ENCODE results near the gene DNAH7. TPM values are rescaled to one million over a fixed set of nuclear protein-coding genes. Genes with fewer than 3 reads are reported as not detected.

Gene DNAH7
- total RNA-seq, 2 experiments from 2014 or later, result not detected

- peaks cover 16% of the 10 kb centered on the region for H3K27me3 Mint-ChIP-seq
- no peaks in the 10 kb centered on the region for H3K9me3 Mint-ChIP-seq
- H3K4me3 Mint-ChIP-seq, result no peak overlapping the region
- no peak for DNase-seq
- ATAC-seq (ENCODE audit: low read depth), result no peak
- no peaks in the 10 kb centered on the region for H3K36me3 Mint-ChIP-seq
- no peak overlapping the region for H3K27ac Mint-ChIP-seq
- H3K4me1 Mint-ChIP-seq, result peaks cover 7% of the 10 kb centered on the region
- POLR2A ChIA-PET, result no interaction called here
These were observed 1.6 kb downstream of the DNAH7 start for GRCh38 chr2:196067088-196067382.

DNA sequence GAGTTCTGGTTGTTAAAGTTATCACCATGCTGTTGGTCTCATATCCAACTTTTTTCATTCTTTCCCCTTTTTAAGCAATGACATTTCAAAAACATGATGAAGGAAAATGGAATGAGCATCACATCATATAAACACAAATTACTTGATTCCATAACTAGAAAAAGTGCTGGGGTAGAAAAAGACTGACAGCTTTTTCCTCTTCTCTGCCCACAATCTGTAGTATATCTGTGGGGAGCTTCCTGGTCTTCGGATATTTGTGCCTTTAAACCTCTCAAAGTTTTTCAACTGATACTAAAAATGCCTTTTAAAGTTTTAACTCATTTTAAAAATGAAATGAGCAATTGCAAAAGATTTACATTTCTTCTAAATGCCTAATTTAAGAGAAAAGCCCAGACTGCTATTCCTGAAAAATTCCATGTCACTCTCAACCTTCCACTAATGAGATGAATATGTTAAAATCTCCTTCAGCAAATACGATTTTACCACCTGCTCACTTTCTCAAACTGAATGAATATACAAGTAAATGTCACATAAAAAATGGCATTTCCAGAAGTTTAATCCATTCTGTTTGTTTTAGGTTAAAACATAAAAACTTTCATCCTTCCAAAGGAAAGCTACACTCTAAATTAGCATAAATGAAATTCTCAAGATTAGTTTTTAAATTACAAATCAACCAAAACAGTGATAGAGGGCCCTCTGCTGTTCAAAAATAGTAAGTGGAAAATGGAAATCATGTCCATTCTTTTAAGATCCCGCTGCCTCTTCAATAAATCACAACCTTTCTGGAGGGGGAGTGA, 2.1 kb downstream of the DNAH7 start:
- no peaks in the 10 kb centered on the region for H3K9me3 Mint-ChIP-seq
- peaks cover 16% of the 10 kb centered on the region for H3K27me3 Mint-ChIP-seq
- no peak for DNase-seq
- no peak for ATAC-seq (ENCODE audit: low read depth)
- H3K4me1 Mint-ChIP-seq, result peaks cover 7% of the 10 kb centered on the region
- no peaks in the 10 kb centered on the region for H3K36me3 Mint-ChIP-seq
- no peak overlapping the region for H3K4me3 Mint-ChIP-seq
- POLR2A ChIA-PET, result no interaction called here
- H3K27ac Mint-ChIP-seq, result no peak overlapping the region

GRCh38 chr2:196063773-196064172, 4.9 kb downstream of the DNAH7 start:
- Mint-ChIP-seq H3K36me3 (no peaks in the 10 kb centered on the region), H3K4me3 (no peak overlapping the region), H3K4me1 (peaks cover 6% of the 10 kb centered on the region), H3K9me3 (no peaks in the 10 kb centered on the region), H3K27me3 (peaks cover 19% of the 10 kb centered on the region), H3K27ac (no peak overlapping the region)
- ATAC-seq (ENCODE audit: low read depth) (no peak), DNase-seq (no peak)
- POLR2A ChIA-PET, result no interaction called here

- Mint-ChIP-seq H3K36me3 (no peaks in the 10 kb centered on the region), H3K27ac (no peak overlapping the region), H3K4me1 (no peaks in the 10 kb centered on the region), H3K4me3 (no peak overlapping the region), H3K9me3 (no peaks in the 10 kb centered on the region), H3K27me3 (peaks cover 7% of the 10 kb centered on the region)
- DNase-seq (no peak), ATAC-seq (ENCODE audit: low read depth) (no peak)
- POLR2A ChIA-PET, result no interaction called here
These were observed 9.1 kb downstream of the DNAH7 start for GRCh38 chr2:196059491-196059960.

DNA sequence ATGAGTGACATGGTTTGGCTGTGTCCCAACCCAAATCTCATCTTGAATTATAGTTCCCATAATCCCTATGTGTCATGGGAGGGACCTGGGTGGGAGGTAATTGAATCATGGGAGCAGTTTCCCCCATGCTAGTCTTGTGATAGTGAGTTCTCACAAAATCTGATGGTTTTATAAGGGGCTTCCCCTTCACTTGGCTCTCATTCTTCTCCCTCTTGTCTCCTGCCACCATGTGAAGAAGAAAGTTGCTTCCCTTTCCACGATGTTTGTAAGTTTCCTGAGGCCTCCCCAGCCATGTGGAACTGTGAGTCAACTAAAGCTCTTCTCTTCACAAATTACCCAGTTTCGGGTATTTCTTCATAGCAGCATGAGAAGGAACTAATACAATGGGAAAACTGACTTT, 14.0 kb downstream of the DNAH7 start:
- Mint-ChIP-seq H3K27me3 (peaks cover 8% of the 10 kb centered on the region), H3K4me1 (no peaks in the 10 kb centered on the region), H3K36me3 (no peaks in the 10 kb centered on the region), H3K4me3 (no peak overlapping the region), H3K27ac (no peak overlapping the region), H3K9me3 (no peaks in the 10 kb centered on the region)
- POLR2A ChIA-PET, result no interaction called here
- DNase-seq (no peak), ATAC-seq (ENCODE audit: low read depth) (no peak)

- Mint-ChIP-seq H3K27ac (no peak overlapping the region), H3K4me3 (no peak overlapping the region), H3K4me1 (no peaks in the 10 kb centered on the region), H3K27me3 (peaks cover 9% of the 10 kb centered on the region), H3K36me3 (no peaks in the 10 kb centered on the region), H3K9me3 (no peaks in the 10 kb centered on the region)
- ATAC-seq (ENCODE audit: low read depth) (no peak), DNase-seq (no peak)
- POLR2A ChIA-PET, result interaction anchor here (1.0 kb wide), 1 partner anchor 407 kb away, joined by 3 read pairs; no protein-coding TSS in a partner anchor
These were observed 22.3 kb downstream of the DNAH7 start for GRCh38 chr2:196046123-196046917.

DNA sequence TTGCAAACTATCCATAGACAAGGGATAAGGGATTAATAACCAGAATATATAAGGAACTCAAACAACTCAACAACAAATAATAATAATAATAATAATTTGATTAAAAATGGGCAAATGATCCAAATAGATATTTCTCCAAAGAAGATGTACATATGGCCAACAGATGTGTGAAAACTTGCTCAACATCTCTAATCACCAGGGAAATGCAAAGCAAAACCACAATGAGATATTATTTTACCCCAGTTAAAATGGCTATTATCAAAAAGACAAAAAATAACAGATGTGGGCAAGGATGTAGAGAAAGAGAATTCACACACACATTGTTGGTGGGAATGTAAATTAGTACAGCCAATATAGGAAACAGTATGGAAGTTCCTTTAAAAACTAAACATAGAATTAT, 26.9 kb downstream of the DNAH7 start:
- ATAC-seq (ENCODE audit: low read depth) (no peak), DNase-seq (no peak)
- Mint-ChIP-seq H3K27me3 (peaks cover 2% of the 10 kb centered on the region), H3K4me1 (no peaks in the 10 kb centered on the region), H3K36me3 (no peaks in the 10 kb centered on the region), H3K27ac (no peak overlapping the region), H3K9me3 (peaks cover 10% of the 10 kb centered on the region), H3K4me3 (no peak overlapping the region)
- POLR2A ChIA-PET, result no interaction called here

GRCh38 chr2:196040218-196040617, 28.4 kb downstream of the DNAH7 start:
- no peaks in the 10 kb centered on the region for H3K36me3 Mint-ChIP-seq
- no peak overlapping the region for H3K4me3 Mint-ChIP-seq
- DNase-seq (no peak), ATAC-seq (ENCODE audit: low read depth) (no peak)
- H3K27me3 Mint-ChIP-seq, result peaks cover 2% of the 10 kb centered on the region
- H3K9me3 Mint-ChIP-seq, result peaks cover 10% of the 10 kb centered on the region
- no peaks in the 10 kb centered on the region for H3K4me1 Mint-ChIP-seq
- H3K27ac Mint-ChIP-seq, result no peak overlapping the region
- POLR2A ChIA-PET, result no interaction called here

GRCh38 chr2:196036442-196036841, 32.2 kb downstream of the DNAH7 start:
- H3K27me3 Mint-ChIP-seq, result no peaks in the 10 kb centered on the region
- ATAC-seq (ENCODE audit: low read depth) (no peak), DNase-seq (no peak)
- no peak overlapping the region for H3K4me3 Mint-ChIP-seq
- H3K27ac Mint-ChIP-seq, result no peak overlapping the region
- no peaks in the 10 kb centered on the region for H3K36me3 Mint-ChIP-seq
- no peaks in the 10 kb centered on the region for H3K4me1 Mint-ChIP-seq
- H3K9me3 Mint-ChIP-seq, result peaks cover 16% of the 10 kb centered on the region
- POLR2A ChIA-PET, result no interaction called here

- H3K27ac Mint-ChIP-seq, result no peak overlapping the region
- POLR2A ChIA-PET, result no interaction called here
- H3K36me3 Mint-ChIP-seq, result no peaks in the 10 kb centered on the region
These were observed 50.6 kb downstream of the DNAH7 start for GRCh38 chr2:196018037-196018436.

DNA sequence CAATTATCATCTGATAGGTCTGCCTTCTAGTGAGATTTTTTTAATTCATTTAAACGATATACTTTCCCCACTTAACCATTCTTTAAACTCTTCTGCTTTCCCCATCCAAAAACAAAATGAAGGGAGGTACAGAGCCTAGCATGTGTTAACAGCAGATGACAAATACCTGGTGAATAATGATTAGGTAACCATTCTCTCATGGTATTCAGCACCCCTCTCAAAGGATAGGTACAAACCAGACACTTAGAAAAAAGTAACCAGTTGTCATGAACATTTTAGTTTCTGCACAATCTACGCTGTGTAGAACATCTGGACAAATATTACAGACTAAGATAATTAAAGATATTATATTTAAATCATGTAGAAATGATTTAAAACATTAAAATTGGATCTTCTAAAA, 56.3 kb downstream of the DNAH7 start:
- Mint-ChIP-seq H3K4me3 (no peak overlapping the region), H3K27me3 (peaks cover 9% of the 10 kb centered on the region), H3K4me1 (no peaks in the 10 kb centered on the region), H3K27ac (no peak overlapping the region), H3K36me3 (no peaks in the 10 kb centered on the region), H3K9me3 (no peaks in the 10 kb centered on the region)
- no peak for ATAC-seq (ENCODE audit: low read depth)
- POLR2A ChIA-PET, result no interaction called here
- no peak for DNase-seq

More at GRCh38 chr2:196018037-196018436, 50.6 kb downstream of the DNAH7 start:
- peaks cover 6% of the 10 kb centered on the region for H3K27me3 Mint-ChIP-seq
- no peak overlapping the region for H3K4me3 Mint-ChIP-seq
- ATAC-seq (ENCODE audit: low read depth) (no peak), DNase-seq (no peak)
- H3K4me1 Mint-ChIP-seq, result no peaks in the 10 kb centered on the region
- no peaks in the 10 kb centered on the region for H3K9me3 Mint-ChIP-seq

GRCh38 chr2:196000551-196000950, 68.1 kb downstream of the DNAH7 start:
- ATAC-seq (ENCODE audit: low read depth) (no peak), DNase-seq (no peak)
- Mint-ChIP-seq H3K9me3 (peaks cover 2% of the 10 kb centered on the region), H3K4me3 (no peak overlapping the region), H3K4me1 (peaks cover 6% of the 10 kb centered on the region), H3K36me3 (no peaks in the 10 kb centered on the region), H3K27me3 (peaks cover 2% of the 10 kb centered on the region), H3K27ac (no peak overlapping the region)
- POLR2A ChIA-PET, result no interaction called here

- Mint-ChIP-seq H3K9me3 (peaks cover 1% of the 10 kb centered on the region), H3K4me3 (no peak overlapping the region), H3K27ac (no peak overlapping the region), H3K4me1 (peaks cover 8% of the 10 kb centered on the region), H3K36me3 (no peaks in the 10 kb centered on the region), H3K27me3 (peaks cover 2% of the 10 kb centered on the region)
- no peak for ATAC-seq (ENCODE audit: low read depth)
- POLR2A ChIA-PET, result no interaction called here
- DNase-seq, result no peak
These were observed 70.6 kb downstream of the DNAH7 start for GRCh38 chr2:195998070-195998469.

GRCh38 chr2:195995499-195995898, 73.1 kb downstream of the DNAH7 start:
- no peak overlapping the region for H3K4me3 Mint-ChIP-seq
- no peak for ATAC-seq (ENCODE audit: low read depth)
- H3K9me3 Mint-ChIP-seq, result no peaks in the 10 kb centered on the region
- POLR2A ChIA-PET, result no interaction called here
- no peak overlapping the region for H3K27ac Mint-ChIP-seq
- H3K4me1 Mint-ChIP-seq, result peaks cover 8% of the 10 kb centered on the region
- H3K27me3 Mint-ChIP-seq, result no peaks in the 10 kb centered on the region
- no peak for DNase-seq
- H3K36me3 Mint-ChIP-seq, result no peaks in the 10 kb centered on the region
